Kidney capillary endothelial cell (primary cell): ENCODE data around the gene HARS2.
"Not testable (repeated sequence)": the region's sequence is repeated elsewhere in the genome, so short reads cannot be mapped to it uniquely, and the experiment has no call there.

Experiments
- DNase-seq: peaks from one replicate; pipeline ENCODE4 v3.0.0-alpha.2; 2018; ENCODE audit warnings: low spot score

HARS2 gene, protein sequence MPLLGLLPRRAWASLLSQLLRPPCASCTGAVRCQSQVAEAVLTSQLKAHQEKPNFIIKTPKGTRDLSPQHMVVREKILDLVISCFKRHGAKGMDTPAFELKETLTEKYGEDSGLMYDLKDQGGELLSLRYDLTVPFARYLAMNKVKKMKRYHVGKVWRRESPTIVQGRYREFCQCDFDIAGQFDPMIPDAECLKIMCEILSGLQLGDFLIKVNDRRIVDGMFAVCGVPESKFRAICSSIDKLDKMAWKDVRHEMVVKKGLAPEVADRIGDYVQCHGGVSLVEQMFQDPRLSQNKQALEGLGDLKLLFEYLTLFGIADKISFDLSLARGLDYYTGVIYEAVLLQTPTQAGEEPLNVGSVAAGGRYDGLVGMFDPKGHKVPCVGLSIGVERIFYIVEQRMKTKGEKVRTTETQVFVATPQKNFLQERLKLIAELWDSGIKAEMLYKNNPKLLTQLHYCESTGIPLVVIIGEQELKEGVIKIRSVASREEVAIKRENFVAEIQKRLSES

DNA sequence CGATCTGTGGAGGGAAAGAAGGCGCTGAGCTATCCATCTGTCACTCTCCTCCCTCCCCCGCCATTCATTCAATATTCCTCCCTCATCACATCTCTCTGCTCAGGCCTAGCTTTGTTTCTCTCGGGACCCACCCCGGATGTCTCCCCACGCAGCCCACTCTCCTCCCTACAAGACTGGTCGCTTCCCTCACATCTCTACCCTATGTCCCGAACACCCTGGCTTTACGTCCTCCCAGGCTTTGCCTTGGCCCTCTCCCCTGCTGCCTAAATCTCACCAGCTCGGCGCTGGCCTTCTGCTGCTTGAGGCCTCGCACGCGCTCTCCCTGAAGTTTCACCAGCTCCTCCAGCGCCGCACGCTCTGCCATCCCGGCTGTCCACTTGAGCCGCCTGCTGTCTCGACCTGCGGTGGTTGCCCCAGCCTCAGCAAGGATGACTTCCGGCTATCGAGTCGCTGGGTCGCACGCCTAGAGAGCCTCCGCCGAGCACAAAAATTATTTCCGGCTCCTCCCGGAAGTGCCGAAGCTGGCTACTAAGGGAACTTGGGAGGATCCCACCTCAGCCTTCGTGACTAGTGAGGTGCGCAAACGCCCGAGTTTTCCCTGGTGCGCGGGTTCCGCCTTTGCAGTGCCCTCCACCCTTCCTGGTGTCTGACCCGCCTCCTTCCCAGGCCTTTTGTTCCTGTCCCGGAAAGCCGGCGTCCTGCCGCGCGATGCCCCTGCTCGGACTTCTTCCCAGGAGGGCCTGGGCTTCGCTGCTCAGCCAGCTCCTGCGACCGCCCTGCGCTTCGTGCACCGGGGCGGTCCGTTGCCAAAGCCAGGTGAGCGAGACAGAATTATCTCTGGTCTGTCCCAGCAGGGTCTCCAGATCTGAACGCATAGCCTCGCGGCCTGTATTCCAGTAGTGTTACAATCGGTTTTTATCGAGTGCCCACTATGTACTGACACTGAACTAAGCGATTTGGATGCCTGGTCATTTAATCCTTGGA, at the start of gene HARS2, which contains the start of gene HARS1:
HARS2 (plus strand) TSS at position 515 of the 984 bp plus-strand sequence; CDS start at position 709, 194 bp downstream.
HARS1 (minus strand) TSS at position 430 of the 984 bp plus-strand sequence; CDS start at position 364, 66 bp downstream.
- peak; percentile 96 for DNase-seq

DNA sequence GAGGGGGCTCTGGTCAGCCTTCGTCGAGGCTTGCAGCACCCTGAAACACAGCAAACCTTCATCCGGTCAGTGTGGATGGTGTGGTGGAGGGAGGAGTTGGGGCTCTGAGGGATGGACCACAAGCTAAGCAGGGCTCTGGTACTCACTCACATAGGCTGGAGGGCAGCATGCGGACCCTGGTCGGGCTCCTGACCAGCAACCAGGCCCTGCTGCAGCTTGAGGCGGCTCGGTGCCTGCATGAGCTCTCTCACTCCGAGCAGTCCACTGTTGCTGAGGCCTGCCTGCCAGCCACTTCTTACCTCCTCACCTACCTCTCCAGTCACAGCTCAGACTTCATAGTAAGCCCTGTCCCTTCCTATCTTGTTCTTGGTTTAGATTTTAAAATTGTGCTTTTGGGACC, 49.5 kb upstream of the HARS2 start:
- no peak for DNase-seq

DNA sequence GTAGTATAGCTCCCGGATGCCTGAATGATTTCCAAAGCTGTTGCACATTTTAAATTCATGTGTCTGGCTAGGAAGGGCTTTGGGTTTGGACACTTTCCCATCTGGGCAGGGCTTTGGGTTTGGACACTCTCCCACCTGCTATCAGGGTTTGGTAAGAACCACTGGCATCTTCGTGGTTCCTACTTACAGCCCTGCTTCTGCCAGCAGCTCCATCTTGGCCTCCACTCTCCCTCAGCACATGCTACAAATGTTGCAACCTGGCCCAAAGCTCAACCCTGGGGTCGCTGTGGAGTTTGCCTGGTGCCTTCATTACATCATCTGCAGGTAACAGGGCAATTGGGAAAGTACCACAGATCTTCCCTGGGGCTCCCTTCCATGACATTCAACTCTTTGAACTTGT, 48.5 kb upstream of the HARS2 start:
- no peak for DNase-seq

DNA sequence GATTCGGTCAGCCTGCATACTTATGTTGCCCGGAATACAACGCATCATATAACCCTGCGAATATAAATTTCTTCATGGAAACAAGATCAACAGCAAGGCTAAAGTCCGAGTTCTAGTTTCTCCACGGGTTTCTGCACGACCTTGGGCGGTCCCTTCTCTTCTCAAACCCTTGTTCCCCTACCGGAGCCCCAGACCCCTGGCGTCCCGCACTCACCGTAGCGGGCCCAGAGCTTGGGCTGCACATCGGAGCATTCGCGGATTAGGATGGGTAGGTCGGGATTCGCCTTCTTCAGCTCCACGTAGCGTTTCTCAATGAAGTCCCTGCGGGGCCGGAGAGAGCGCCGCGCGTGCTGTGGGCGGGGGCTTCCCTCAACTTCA, 44.2 kb upstream of the HARS2 start:
- DNase-seq = no peak

DNA sequence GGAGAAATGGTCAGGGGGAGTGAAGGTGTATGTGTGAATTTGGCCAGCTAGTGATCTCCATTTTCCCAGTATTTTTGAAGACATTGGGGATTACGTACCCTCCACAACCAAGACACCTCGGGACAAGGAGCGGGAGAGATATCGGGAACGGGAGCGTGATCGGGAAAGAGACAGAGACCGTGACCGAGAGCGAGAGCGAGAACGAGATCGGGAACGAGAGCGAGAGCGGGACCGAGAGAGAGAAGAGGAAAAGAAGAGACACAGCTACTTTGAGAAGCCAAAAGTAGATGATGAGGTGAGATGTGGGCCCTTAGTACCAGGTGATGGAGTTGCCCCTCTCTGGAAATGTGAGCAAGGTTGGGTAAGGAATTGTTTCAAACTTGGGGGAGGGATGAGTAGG, 32.4 kb upstream of the HARS2 start:
- DNase-seq = no peak

DNA sequence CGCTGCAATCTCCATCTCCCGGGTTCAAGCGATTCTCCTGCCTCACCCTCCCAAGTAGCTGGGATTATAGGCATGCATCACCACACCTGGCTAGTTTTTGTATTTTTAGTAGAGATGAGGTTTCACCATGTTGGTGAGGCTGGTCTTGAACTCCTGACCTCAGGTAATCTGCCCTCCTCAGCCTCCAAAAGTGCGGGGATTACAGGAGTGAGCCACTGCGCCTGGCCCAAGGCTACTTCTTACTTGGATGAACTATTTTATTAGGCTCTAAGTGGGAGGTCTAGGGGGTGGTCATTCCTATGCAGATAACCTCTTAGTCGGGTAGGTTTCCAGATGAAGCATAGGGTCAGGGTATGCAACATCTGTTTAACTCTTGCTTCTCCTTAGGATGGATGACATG, 30.9 kb upstream of the HARS2 start:
- not testable (repeated sequence) for DNase-seq

DNA sequence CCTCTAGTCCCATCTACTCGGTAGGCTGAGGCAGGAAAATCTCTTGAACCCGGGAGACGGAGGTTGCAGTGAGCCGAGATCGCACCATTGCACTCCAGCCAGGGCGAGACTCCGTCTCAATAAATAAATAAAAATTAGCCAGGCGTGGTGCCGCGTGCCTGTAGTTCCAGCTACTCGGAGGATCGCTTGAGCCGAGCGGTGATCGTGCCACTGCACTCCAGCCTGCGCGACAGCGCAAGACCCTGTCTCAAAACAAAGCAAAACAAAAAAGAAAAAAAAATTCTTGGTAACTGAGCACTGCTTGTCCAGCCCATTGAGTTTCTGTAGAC, 27.3 kb upstream of the HARS2 start:
- no peak for DNase-seq

DNA sequence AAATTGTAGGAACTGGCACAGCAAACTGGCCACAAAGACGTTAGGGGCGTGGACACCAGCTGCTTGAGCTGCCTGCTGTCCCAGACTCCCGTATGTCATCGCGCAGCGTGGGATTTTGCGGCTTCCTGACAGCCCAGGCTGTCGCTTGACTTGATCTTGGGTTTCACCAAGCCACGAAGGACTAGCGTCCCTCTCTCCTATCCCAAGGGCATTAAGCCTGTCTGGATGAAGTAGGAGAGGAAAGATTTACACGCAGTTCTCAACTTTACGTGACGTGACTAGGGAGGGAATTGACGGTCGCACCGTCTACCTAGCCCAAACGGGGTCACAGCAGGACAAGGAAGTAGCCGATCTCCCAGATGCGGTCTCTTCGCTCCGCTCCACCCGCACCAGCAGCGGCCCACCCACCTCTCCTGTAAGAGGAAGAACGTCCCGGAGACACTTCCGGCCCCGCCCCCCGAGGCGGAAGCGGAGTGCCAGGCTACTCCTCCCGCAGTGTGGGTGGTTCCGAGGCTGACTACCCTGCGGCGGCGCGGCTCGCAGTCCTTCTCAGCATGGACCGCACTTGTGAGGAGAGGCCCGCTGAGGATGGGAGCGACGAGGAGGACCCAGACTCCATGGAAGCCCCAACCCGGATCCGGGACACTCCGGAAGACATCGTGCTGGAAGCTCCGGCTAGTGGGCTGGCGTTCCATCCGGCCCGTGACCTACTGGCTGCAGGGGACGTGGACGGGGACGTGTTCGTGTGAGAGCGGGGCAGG, 26.7 kb upstream of the HARS2 start, which contains the start of gene WDR55:
WDR55 (plus strand) TSS at position 546 of the 761 bp plus-strand sequence; CDS start at position 555, 9 bp downstream.
- DNase-seq = peak; percentile 91

DNA sequence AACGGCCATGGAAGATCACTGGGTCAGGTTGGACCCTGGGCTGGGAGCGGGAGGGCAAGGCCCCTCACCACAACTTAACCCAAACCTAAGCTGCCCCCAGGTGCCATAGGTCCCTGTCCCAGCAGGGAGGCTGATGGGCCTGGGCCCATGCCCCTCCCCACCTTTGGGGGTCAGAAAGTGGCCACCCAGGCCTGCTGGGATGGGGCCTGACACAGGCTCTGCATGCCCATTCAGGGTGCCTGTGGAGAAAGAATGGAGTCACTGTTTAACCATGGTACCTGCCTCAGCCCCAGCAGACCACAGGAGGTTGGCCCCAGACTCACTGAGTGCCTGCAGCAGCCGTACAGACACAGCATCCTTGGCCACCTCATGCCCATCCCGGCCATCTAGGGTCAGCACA, 20.2 kb upstream of the HARS2 start:
- DNase-seq = not testable (repeated sequence)

DNA sequence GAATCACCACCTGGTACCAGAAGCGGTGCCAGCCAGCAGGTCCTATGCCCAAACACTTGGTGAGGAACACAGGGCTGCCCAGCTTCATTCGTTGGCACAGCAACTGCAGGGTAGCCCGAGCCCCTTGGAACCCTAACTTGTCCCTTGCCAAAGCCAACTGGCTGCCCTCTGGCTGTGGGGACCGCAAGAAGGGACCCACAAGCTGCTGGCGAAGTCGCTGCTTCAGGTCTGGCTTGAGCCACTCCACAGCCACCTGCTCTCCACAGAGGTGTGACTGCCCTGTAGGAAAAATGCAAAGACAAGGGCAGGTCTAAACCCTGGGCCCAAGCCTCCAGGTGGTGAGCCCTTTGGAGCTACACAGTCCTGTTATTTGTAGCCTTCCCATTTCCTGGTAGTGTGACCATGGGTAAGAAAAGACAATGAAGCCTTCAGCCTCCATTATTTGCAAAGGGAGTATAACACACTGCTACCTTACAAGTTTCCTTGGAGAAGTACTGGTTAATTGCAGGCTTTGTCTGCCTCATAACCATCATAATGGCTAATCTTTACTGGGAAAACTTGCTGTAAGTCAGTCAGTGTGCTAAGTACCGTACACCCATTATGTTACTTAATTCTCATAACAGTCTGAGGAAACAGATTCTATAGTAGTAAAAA, 19.7 kb upstream of the HARS2 start:
- no peak for DNase-seq

DNA sequence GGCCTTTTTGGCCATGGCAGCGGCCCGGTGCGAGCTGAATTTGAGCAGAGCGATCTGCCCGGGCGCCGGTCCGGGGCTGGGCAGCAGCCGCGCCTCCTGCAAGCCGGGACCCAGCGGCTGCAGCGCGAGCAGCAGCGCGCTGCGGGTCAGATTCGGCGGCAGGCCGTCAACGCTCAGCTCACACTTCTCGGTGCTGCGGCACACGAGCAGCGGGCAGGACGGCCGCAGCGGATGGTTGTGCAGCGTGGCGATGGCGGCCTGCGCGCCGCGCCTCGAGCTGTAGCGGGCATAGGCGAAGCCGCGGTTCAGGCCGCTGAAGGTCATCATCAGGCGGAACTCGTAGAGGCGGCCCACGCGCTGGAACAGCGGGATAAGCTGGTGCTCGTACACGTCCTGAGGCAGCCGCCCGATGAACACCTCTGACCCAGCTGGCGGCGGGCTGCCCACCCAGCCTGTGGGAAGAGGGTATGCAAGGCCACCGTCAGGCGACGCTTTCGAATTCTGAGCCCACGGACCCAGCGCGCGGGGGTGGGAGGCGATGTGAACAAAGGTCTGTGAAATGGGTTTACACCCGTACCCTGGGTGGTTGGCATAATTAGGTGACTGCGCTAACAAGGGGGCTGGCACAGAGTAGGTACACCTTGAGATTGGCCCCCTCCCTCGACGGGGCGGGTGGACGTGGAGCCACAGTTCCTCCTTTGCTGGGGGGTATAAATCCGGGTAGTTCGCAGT, 18.6 kb upstream of the HARS2 start:
- DNase-seq = no peak

DNA sequence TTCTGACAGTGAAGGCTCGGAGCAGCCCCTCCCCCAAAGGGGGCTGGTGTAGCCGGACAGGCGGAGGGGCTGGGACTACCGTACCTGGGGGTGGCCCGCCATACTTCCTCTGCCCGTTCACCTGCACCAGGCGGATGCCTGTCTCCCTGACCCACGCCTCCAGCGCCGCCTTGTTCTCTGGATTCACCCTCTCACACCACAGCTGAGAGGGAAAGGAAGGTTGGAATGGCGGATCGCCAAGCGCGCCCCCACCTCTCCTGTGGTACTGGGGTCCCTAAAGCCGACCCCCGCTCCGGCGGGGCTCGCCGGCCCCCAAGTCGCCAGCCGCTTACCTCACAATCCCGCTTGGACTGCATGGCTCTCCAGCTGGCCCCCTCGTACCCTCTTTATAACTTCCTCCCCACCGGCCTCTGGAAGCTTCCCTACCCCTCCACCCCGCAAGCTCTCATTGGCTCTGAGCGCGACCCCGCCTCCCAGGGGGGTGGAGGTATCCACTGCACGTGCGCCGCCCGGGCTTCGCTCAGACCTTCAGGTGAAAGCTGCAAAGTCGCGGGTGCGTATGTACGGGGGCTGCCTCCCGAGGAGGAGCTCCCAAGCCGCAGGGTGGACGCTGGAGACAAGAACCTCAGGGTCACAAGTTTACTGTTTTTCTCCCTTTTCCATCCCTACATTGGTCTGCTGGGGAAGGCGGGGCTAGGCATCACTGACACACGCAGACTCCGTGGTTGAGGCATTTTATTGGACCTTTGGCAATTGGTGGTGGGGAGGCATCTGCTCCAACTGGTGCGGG, 17.9 kb upstream of the HARS2 start, which contains the start of gene DND1:
DND1 (minus strand) TSS at position 390 of the 790 bp plus-strand sequence; CDS start at position 356, 34 bp downstream.
- DNase-seq = no peak

DNA sequence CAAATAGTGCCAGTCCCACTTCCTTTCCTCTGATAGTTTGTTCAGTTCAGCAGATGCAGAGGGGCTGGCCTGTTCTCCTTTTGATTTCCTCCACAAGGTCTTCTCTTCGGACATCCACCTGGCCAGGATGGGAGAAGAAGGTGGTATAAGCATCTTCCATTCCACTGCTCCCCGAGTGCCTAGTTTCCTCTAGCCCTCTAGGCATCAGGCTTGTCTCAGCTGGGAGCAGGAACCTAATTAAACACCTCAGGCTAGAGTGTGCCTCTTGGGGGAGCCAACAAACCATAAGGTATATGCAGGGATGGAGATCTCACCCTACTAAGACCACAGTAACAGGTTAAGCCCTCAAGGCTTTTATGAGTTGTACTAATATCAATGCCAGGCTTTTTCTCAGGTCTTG, 17.0 kb upstream of the HARS2 start:
- DNase-seq = no peak

DNA sequence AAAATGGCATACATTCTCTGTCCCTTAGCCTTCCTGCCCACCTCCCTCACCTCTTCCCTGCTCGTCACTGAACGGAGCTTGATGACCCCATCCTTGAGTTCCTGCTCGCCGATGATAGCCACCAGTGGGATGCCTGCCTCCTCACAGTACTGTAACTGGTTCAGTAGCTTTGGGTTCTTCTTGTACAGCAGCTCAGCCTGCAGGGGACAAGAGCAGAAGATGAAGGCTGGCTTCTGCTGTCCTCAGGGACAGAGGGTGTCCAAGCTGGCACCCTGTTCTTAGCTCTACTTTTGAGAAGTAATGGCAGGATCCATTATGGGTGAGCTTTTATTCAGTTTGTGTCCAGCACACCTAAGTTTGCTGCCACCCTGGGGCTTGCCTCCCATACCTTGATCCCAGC, 16.6 kb upstream of the HARS2 start:
- no peak for DNase-seq

DNA sequence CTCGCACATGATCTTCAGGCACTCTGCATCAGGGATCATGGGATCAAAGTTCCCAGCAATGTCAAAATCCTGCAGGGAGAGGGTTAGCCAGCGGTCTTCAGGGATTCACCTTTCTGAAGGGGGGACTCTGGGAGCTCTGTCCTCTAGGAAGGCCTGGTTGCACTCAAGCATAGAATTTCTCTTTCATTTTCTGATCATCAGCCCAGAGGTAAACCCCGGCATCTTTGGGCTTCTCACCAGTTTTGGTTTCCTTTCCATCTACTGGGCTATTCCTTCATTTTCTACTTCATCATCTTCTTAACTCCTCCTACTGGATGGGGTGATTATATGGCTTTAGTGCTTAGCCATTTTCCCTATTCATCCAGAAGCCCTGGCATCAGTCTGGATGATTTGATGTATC, 13.3 kb upstream of the HARS2 start:
- DNase-seq = no peak

DNA sequence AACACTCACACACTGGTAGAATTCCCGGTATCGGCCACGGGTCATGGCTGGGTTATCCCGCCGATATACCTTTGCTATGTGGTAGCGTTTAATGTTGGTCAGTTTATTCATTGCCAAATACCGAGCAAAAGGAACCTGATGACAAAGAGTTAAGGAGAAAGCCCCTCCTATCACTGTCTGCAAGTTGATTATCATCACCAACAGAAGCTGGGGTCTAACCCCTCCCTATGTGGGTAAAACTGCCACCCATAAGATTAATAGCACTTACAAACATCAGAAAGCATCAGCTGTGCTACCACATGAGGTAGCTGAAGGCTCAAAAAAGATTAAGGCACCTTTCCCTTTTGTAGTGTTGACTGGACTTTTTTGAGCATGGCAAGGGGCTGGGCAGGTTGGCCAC, 12.3 kb upstream of the HARS2 start:
- no peak for DNase-seq

DNA sequence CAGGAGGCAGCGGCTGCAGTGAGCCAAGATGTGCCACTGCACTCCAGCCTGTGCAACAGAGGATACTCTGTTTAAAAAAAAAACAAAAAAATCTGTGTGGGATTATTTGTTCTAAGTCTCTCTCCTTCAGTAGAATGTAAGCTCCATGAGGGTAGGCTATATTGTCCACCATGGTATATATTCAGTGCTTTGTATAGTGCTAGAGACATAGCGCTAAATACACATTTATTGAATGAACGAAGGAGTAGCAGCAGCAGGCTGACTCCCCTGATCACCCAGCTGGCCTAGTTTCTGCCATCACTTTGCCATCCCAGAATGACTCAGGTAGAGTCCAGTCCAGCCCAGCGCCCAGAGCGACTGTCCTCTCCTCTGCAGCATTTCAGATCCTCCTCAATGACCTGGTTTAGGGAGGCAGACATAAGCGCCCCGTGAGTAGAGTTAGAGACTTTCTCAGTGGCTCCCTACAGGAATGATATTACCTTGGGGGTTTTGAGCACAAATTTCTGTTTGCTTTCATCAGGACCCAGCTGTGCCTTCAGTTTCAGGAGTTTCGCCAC, 801 bp upstream of the HARS2 start:
- DNase-seq = peak; percentile 8

DNA sequence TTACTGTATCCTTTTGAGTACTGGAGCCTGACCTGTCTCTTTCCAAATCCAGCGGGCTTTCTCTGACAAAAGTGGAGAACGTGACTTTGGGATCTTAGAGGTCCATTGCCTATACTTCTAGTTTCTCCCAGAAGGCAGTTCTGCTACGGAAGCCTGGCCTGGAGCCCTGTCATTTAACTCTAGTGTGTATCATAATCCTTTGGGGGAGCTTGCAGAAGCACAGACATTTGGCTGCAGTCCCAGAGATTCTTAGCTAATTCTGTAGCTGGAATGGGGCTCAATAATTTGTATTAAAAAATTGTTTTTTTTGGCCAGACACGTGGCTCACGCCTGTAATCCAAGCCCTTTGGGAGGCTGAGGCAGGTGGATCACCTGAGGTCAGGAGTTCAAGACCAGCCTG, 3.0 kb downstream of the HARS2 start:
- no peak for DNase-seq

DNA sequence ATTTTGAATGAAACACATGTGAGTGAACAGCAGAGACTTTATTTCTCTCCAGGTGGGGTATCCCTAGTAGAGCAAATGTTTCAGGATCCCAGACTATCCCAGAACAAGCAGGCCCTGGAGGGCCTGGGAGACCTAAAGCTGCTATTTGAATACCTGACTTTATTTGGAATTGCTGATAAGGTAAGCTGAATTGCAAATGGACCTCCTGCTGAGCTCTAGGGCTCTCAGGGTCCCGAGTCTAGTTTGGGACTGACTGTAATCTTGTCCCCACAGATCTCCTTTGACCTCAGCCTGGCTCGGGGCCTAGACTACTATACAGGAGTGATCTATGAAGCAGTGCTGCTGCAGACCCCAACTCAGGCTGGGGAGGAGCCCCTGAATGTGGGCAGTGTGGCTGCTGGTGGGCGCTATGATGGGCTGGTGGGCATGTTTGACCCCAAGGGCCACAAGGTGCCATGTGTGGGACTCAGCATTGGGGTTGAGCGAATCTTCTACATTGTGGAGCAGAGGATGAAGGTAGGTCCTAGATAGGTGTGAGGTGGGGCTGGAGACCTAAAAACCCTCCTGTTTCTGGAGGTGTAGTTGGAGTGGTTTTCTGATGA, 5.7 kb downstream of the HARS2 start:
- no peak for DNase-seq
